ENCODE results near the gene DNM1L. TPM values are rescaled to one million over a fixed set of nuclear protein-coding genes. Genes with fewer than 3 reads are reported as not detected.
A peak's percentile ranks its signal among the peaks of the same experiment; 100 is the strongest.

DNM1L gene
- total RNA-seq, 4 donors from 2014 or later = 66.9 to 109 (median 88.3) TPM

DNA sequence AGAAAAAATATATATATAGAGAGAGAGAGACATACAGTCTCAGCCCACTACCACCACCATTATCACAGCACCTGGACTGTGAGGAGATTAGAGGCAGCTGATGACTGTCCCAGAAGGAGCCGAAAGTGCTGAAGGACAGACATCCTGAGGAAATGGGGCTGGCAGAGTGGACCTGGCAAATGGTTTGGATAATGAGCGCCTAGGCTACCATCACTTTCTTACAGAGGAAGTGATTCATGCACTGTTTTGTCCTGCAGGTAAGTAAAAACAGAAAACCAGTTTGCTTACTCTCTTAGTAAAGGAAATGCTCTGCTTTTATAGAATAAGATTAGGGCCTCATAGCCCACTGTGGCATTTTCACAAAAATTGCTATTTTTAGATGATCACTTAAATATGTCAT, 28.6 kb upstream of the DNM1L start:
- no peak for ATAC-seq
- H3K27me3 ChIP-seq = no peaks in the 10 kb centered on the region
- no peaks in the 10 kb centered on the region for H3K9me3 ChIP-seq
- no peak overlapping the region for H3K4me3 ChIP-seq
- WGBS, 2 donors (ENCODE audit: low coverage in 1 of 2) = 0 to 79% methylated on average over 1 to 2 of the region's 2 CpGs
- H3K36me3 ChIP-seq = peaks cover 0 to 9% of the 10 kb centered on the region in 2 donors
- H3K27ac ChIP-seq = no peak overlapping the region
- TF ChIP-seq POLR2A (IDR thresholded peaks at IDR 0.05) (no peak), EP300 (IDR thresholded peaks at IDR 0.05) (no peak), POLR2AphosphoS5 (IDR thresholded peaks at IDR 0.05) (no peak)
- TF ChIP-seq, protein P1, sequence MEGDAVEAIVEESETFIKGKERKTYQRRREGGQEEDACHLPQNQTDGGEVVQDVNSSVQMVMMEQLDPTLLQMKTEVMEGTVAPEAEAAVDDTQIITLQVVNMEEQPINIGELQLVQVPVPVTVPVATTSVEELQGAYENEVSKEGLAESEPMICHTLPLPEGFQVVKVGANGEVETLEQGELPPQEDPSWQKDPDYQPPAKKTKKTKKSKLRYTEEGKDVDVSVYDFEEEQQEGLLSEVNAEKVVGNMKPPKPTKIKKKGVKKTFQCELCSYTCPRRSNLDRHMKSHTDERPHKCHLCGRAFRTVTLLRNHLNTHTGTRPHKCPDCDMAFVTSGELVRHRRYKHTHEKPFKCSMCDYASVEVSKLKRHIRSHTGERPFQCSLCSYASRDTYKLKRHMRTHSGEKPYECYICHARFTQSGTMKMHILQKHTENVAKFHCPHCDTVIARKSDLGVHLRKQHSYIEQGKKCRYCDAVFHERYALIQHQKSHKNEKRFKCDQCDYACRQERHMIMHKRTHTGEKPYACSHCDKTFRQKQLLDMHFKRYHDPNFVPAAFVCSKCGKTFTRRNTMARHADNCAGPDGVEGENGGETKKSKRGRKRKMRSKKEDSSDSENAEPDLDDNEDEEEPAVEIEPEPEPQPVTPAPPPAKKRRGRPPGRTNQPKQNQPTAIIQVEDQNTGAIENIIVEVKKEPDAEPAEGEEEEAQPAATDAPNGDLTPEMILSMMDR (IDR thresholded peaks at IDR 0.05) = no peak
- H3K4me1 ChIP-seq = no peaks in the 10 kb centered on the region

- H3K4me3 ChIP-seq = no peak overlapping the region
- TF ChIP-seq EP300 (IDR thresholded peaks at IDR 0.05) = no peak
- TF ChIP-seq, protein P1 (IDR thresholded peaks at IDR 0.05) = no peak
- no peak for TF ChIP-seq POLR2AphosphoS5 (IDR thresholded peaks at IDR 0.05)
- TF ChIP-seq POLR2A (IDR thresholded peaks at IDR 0.05) = no peak
- H3K27ac ChIP-seq = no peak overlapping the region
- no peak for ATAC-seq
- WGBS, 2 donors (ENCODE audit: low coverage in 1 of 2) = 82 to 87% methylated on average over 2 to 4 of the region's 5 CpGs
- no peaks in the 10 kb centered on the region for H3K27me3 ChIP-seq
- no peaks in the 10 kb centered on the region for H3K4me1 ChIP-seq
- H3K36me3 ChIP-seq = peaks cover 0 to 3% of the 10 kb centered on the region in 2 donors
- H3K9me3 ChIP-seq = no peaks in the 10 kb centered on the region
These were observed 27.7 kb upstream of the DNM1L start for GRCh38 chr12:32651151-32651955.

GRCh38 chr12:32651956-32652210, 27.2 kb upstream of the DNM1L start:
- no peak for ATAC-seq
- Histone ChIP-seq H3K4me3 (no peak overlapping the region), H3K27me3 (no peaks in the 10 kb centered on the region), H3K4me1 (no peaks in the 10 kb centered on the region), H3K9me3 (no peaks in the 10 kb centered on the region), H3K36me3 (no peaks in the 10 kb centered on the region), H3K27ac (no peak overlapping the region)
- 80 to 95% methylated on average over 4 of the region's 4 CpGs for WGBS, 2 donors (ENCODE audit: low coverage in 1 of 2)
- TF ChIP-seq EP300 (IDR thresholded peaks at IDR 0.05) = no peak
- TF ChIP-seq, protein P1 (IDR thresholded peaks at IDR 0.05) = no peak
- TF ChIP-seq POLR2AphosphoS5 (IDR thresholded peaks at IDR 0.05) = no peak
- TF ChIP-seq POLR2A (IDR thresholded peaks at IDR 0.05) = no peak

GRCh38 chr12:32659908-32660440, 19.1 kb upstream of the DNM1L start:
- TF ChIP-seq POLR2A (IDR thresholded peaks at IDR 0.05) (no peak), POLR2AphosphoS5 (IDR thresholded peaks at IDR 0.05) (no peak), EP300 (IDR thresholded peaks at IDR 0.05) (no peak)
- TF ChIP-seq, protein P1 (IDR thresholded peaks at IDR 0.05) = no peak
- H3K36me3 ChIP-seq = no peaks in the 10 kb centered on the region
- 8 to 18% methylated on average over 3 to 4 of the region's 6 CpGs for WGBS, 2 donors (ENCODE audit: low coverage in 1 of 2)
- no peaks in the 10 kb centered on the region for H3K9me3 ChIP-seq
- H3K27ac ChIP-seq = peak overlapping the region in 3 of 4 donors; percentile 54 to 72 (median 59)
- H3K4me3 ChIP-seq = no peak overlapping the region
- no peak for ATAC-seq
- H3K4me1 ChIP-seq = peaks cover 0 to 15% (median 7%) of the 10 kb centered on the region in 3 donors
- no peaks in the 10 kb centered on the region for H3K27me3 ChIP-seq

GRCh38 chr12:32661706-32662105, 17.4 kb upstream of the DNM1L start:
- Histone ChIP-seq H3K9me3 (no peaks in the 10 kb centered on the region), H3K4me1 (peaks cover 0 to 15% (median 7%) of the 10 kb centered on the region in 3 donors), H3K36me3 (no peaks in the 10 kb centered on the region), H3K27me3 (no peaks in the 10 kb centered on the region), H3K4me3 (no peak overlapping the region), H3K27ac (no peak overlapping the region)
- no peak for ATAC-seq
- TF ChIP-seq EP300 (IDR thresholded peaks at IDR 0.05) (no peak), POLR2AphosphoS5 (IDR thresholded peaks at IDR 0.05) (no peak), POLR2A (IDR thresholded peaks at IDR 0.05) (no peak)
- TF ChIP-seq, protein P1 (IDR thresholded peaks at IDR 0.05) = no peak
- WGBS, 2 donors (ENCODE audit: low coverage in 1 of 2) = 80 to 93% methylated on average over 1 to 3 of the region's 7 CpGs

Measured in gastroesophageal sphincter (tissue), 4 donors.